Left lung (tissue), 8 donors: ENCODE measurements around the gene DPPA5. TPM values are rescaled to one million over a fixed set of nuclear protein-coding genes. Genes with fewer than 3 reads are reported as not detected.

Source experiments
- polyA plus RNA-seq, 6 donors: library from polyadenylated mRNA; unstranded; fragments of 120-200 nt; gene quantifications; one replicate each; pipeline ENCODE4 v1.2.1, GENCODE V29; 2013; ENCODE audit not compliant: insufficient read length in 6 of 6
- total RNA-seq, 2 donors: library from RNA; stranded (reverse); fragmentation: NEBNext Ultra II Directional; extraction: Animal tissue kit (Norgen Biotek cat#: 25700); gene quantifications; one replicate each; pipeline ENCODE4 v1.2.1, GENCODE V29; 2021
- donor health status: DM: no; HTN: yes; CAD: no.
- donor health status: DM: no; HTN: no; CAD: no.

DPPA5 gene
- total and polyA plus RNA-seq, 8 donors: not detected

Other genes with a start within 250 kb of the DPPA5 start
- gene KHDC1L, start 128.8 kb downstream of the DPPA5 start, total RNA-seq: not detected
- gene KHDC1L, start 128.8 kb downstream of the DPPA5 start, polyA plus RNA-seq: 1 to 10 TPM in 2 of 6 donors, under 1 TPM in 4; 0.24 to 1.2 (median 0.88) TPM
- gene KHDC1, start 91.1 kb downstream of the DPPA5 start, total RNA-seq: 1 to 10 TPM; 1.9 to 2.4 TPM
- gene KHDC1, start 91.1 kb downstream of the DPPA5 start, polyA plus RNA-seq: 10 to 100 TPM; 11.7 to 13.5 (median 12.4) TPM
- gene KHDC3L, start 8.4 kb upstream of the DPPA5 start, total RNA-seq: not detected
- under 1 TPM in 3 of 6 donors, not detected in 3; 0.13 to 0.23 (median 0.18) TPM for gene KHDC3L, start 8.4 kb upstream of the DPPA5 start, polyA plus RNA-seq
- under 1 TPM; 0.38 to 0.71 TPM for gene OOEP, start 15.6 kb upstream of the DPPA5 start, total RNA-seq
- gene OOEP, start 15.6 kb upstream of the DPPA5 start, polyA plus RNA-seq: under 1 TPM in 4 of 6 donors, not detected in 2; 0.21 to 0.35 (median 0.24) TPM
- gene DDX43, start 40.6 kb upstream of the DPPA5 start, total RNA-seq: 1 to 10 TPM; 1.2 to 1.5 TPM
- 1 to 10 TPM in 4 of 6 donors, under 1 TPM in 2; 0.27 to 1.5 (median 1.1) TPM for gene DDX43, start 40.6 kb upstream of the DPPA5 start, polyA plus RNA-seq
- 10 to 100 TPM in 1 of 2 donors, 1 to 10 TPM in 1; 6.5 to 11.8 TPM for gene CGAS, start 98.0 kb upstream of the DPPA5 start, total RNA-seq
- 1 to 10 TPM; 6.0 to 8.4 (median 6.9) TPM for gene CGAS, start 98.0 kb upstream of the DPPA5 start, polyA plus RNA-seq
- 10 to 100 TPM; 18.9 to 27.3 TPM for gene MTO1, start 107.5 kb upstream of the DPPA5 start, total RNA-seq
- 10 to 100 TPM; 30.0 to 40.7 (median 34.4) TPM for gene MTO1, start 107.5 kb upstream of the DPPA5 start, polyA plus RNA-seq
- gene EEF1A1, start 166.8 kb upstream of the DPPA5 start, total RNA-seq: 1,000 to 10,000 TPM; 7,825 to 9,246 TPM
- over 10,000 TPM; 23,165 to 26,911 (median 24,722) TPM for gene EEF1A1, start 166.8 kb upstream of the DPPA5 start, polyA plus RNA-seq